ENCODE results near the gene MED25. TPM values are rescaled to one million over a fixed set of nuclear protein-coding genes. Genes with fewer than 3 reads are reported as not detected.

MED25 gene
- 10 to 100 TPM; 70.0 to 77.3 (median 75.0) TPM for polyA plus RNA-seq (ENCODE audit: insufficient read length in 3 of 3)
- long read RNA-seq, donor 1, transcript MED25-201 (18 exons, 2,332 nt): major isoform, 5 of 5 reads
- long read RNA-seq, donor 1, partial matches to known transcripts: 0 of 5 reads
- long read RNA-seq, donor 1, other reads (novel, unspliced or antisense): 0 of 5 reads
- long read RNA-seq, donor 2, transcript MED25-201 (18 exons, 2,332 nt): major isoform, 5 of 7 reads
- long read RNA-seq, donor 2, partial matches to known transcripts: 0 of 7 reads
- long read RNA-seq, donor 2, other reads (novel, unspliced or antisense): 0 of 7 reads
- long read RNA-seq, donor 3, partial matches to known transcripts: 6 of 8 reads
- long read RNA-seq, donor 3, other reads (novel, unspliced or antisense): 0 of 8 reads
- long read RNA-seq, donor 4, transcript MED25-201 (18 exons, 2,332 nt): major isoform, 7 of 8 reads
- long read RNA-seq, donor 4, partial matches to known transcripts: 0 of 8 reads
- long read RNA-seq, donor 4, other reads (novel, unspliced or antisense): 0 of 8 reads
- long read RNA-seq, donor 5, partial matches to known transcripts: 5 of 9 reads
- long read RNA-seq, donor 5, other reads (novel, unspliced or antisense): 0 of 9 reads
- long read RNA-seq, donor 6, partial matches to known transcripts: 0 of 5 reads
- long read RNA-seq, donor 6, other reads (novel, unspliced or antisense): 0 of 5 reads
- long read RNA-seq, donor 7, partial matches to known transcripts: 13 of 20 reads
- long read RNA-seq, donor 7, other reads (novel, unspliced or antisense): 0 of 20 reads
- long read RNA-seq, donor 8, partial matches to known transcripts: 0 of 1 reads
- long read RNA-seq, donor 8, other reads (novel, unspliced or antisense): 0 of 1 reads
- long read RNA-seq, donor 9, transcript MED25-201 (18 exons, 2,332 nt): major isoform, 7 of 15 reads
- long read RNA-seq, donor 9, partial matches to known transcripts: 8 of 15 reads
- long read RNA-seq, donor 9, other reads (novel, unspliced or antisense): 0 of 15 reads
- long read RNA-seq, donor 10, transcript MED25-201 (18 exons, 2,332 nt): major isoform, 5 of 5 reads
- long read RNA-seq, donor 10, partial matches to known transcripts: 0 of 5 reads
- long read RNA-seq, donor 10, other reads (novel, unspliced or antisense): 0 of 5 reads
- long read RNA-seq, donor 11, partial matches to known transcripts: 11 of 13 reads
- long read RNA-seq, donor 11, other reads (novel, unspliced or antisense): 0 of 13 reads
- long read RNA-seq, donor 12, transcript MED25-201 (18 exons, 2,332 nt): major isoform, 5 of 6 reads
- long read RNA-seq, donor 12, partial matches to known transcripts: 0 of 6 reads
- long read RNA-seq, donor 12, other reads (novel, unspliced or antisense): 0 of 6 reads
- long read RNA-seq, donor 13, partial matches to known transcripts: 9 of 11 reads
- long read RNA-seq, donor 13, other reads (novel, unspliced or antisense): 0 of 11 reads
- long read RNA-seq, donor 14, partial matches to known transcripts: 85 of 106 reads
- long read RNA-seq, donor 14, other reads (novel, unspliced or antisense): 15 of 106 reads
- long read RNA-seq, donor 15, partial matches to known transcripts: 7 of 11 reads
- long read RNA-seq, donor 15, other reads (novel, unspliced or antisense): 0 of 11 reads
- long read RNA-seq, donor 16, partial matches to known transcripts: 5 of 9 reads
- long read RNA-seq, donor 16, other reads (novel, unspliced or antisense): 0 of 9 reads

GRCh38 chr19:49817964-49818648, at the start of gene MED25:
Gene MED25, plus strand, starts transcription at chr19:49818289. Its CDS starts 53 bp downstream, at chr19:49818342.
- DNase-seq: peak; percentile 91

- no peak for DNase-seq
These were observed 47.6 kb upstream of the MED25 start for GRCh38 chr19:49770529-49770928.

DNA sequence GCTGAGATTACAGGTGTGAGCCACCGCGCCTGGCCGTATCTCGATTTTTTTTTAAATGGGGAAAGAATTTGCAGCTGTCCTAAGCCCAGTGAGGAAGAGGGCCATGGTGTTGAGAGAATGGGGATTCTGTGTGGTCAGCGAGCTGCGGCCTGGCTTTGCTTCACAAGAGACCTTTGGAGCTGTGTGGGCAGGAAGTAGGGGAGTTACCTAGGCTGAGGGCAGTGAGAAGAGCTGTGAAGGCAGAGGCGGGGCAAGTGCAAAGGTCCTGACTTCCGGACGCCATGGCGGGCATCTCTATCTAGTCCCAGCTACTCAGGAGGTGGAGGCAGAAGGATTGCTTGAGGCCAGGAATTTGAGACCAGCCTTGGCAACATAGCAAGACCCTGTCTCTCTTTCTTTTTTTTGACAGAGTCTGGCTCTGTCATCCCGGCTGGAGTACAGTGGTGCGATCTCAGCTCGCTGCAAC, 46.4 kb upstream of the MED25 start:
- DNase-seq: no peak

GRCh38 chr19:49772850-49773432, 45.1 kb upstream of the MED25 start:
- no peak for DNase-seq

DNA sequence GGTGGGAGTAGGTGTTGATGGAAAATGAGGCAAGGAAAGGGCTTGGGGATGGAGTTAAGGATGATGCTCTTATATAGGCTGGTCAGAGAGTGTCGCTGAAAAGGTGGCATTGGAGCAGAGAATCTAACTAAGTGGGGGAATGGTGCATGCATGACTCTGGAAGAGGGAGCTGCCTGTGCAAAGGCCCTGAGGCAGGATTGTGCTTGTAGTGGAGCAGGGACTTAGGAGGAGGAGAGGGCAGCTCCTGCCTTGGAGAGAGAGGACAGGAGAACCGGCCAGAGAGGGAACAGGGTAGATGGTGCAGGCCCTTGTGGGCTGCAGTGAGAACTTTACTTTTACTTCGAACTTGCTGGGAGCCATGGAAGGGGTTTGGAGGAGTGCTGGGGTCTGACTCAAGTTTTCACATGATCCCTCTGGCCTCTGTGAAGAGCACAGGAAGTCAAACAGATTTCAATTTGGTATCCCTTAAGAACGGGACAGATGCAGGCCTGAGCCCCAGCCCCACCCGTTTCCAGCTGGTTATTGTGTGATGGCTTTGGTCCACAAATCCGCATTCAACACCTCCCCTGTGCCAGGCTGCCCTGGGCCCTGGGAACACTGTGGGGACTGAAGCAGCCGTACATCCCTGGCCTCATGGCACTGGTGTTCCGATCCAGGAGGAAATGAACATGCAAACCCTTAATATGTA, 44.3 kb upstream of the MED25 start:
- no peak for DNase-seq

GRCh38 chr19:49774969-49775368, 43.1 kb upstream of the MED25 start:
- DNase-seq: no peak

GRCh38 chr19:49775742-49776370, 42.2 kb upstream of the MED25 start:
- no peak for DNase-seq

DNA sequence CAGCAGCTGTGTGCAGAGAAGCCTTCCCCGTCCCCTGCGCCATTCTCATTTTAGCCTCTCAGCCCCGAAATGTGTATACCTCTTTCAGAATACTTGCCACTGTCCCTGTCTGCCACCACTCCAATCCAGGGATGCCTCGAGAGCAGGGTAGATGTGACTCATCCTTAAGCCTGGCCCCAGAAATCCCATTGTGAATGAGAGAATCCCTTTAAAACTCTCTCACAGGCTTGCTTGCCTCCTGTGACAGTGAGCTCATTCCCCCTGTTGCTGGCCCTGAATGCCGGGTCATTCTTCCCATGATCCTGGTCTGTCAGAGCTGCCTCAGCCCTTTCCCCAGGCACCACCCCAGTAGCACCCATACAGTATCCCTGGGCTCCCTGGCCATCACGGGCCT, 41.7 kb upstream of the MED25 start:
- no peak for DNase-seq

DNA sequence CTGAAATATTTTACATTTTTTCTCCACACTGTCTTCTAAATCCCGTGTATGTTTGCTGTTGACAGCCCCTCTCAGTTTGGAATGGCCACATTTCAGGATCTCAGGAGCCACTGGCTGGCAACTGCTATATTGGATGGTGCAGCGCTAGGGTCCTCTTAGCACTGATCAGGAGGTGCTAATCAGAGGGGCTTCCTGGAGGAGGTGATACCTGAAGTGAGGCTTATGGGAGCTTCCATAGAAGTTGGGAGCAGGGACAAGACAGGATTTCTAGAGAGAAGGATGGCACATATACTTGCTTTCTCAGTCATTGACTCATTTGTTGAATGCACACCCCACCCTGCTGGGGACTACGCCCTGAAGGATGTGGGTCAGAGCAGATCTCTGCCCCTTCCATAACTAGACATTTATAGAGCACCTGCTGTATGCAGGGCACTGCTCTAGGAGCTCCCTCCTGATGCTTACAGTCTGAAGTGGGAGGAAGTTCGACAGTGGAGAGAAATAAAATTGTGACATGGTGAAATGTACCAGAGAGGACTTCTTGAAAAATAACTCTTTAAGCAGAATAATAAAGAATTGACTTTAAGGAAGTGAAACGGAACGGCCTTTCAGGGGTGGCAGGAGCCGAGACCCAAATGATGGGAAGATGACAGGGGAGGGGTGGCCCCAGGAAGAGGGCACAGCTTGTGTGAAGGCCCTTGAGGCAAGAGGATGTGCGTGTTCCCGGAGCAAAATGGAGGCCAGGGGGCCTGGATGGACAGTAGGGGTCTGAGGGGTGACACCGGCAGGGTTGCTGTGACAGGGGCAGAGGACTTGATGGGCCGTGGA, 38.1 kb upstream of the MED25 start:
- DNase-seq: no peak

GRCh38 chr19:49780861-49781260, 37.2 kb upstream of the MED25 start:
- no peak for DNase-seq

- no peak for DNase-seq
These were observed 36.7 kb upstream of the MED25 start for GRCh38 chr19:49781394-49781793.

GRCh38 chr19:49782515-49782914, 35.6 kb upstream of the MED25 start:
- DNase-seq: no peak

DNA sequence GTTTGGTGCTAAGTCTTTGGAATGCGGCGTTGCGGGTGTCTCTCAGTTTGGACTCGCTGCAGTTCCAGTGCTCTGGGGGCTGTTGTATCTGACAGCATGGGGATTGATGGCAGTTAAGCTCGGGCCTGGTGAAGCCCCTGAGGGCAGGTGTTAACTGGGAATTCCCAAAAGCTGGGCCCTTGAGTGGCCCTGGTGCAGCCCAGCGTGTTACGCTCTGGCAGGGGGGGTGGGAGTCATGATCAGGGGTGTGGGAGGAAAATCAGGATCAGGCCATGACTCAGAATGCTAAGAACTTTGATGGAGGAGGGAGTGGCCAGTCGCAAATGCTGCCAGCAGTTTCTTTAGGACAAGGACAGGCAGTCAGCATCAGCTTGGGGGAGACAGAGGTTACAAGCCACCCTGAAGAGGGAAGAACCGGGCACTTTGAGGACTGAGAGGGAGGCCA, 31.7 kb upstream of the MED25 start:
- DNase-seq: no peak

DNA sequence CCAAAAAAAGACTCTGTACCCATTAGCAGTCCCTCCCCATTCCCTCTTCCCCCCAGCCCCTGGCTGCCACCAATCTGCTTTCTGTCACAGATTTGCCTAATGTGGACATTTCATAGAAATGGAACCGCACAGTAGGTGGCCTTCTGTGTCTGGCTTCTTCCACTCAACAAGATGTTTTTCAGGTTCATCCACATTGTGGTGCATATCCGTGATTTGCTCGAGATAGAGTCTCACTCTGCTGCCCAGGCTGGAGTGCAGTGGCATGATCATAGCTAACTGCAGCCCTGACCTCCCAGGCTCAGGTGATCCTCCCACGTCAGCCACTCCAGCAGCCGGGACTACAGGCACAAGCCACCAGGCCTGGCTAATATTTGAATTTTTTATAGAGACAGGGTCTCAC, 30.3 kb upstream of the MED25 start:
- DNase-seq: no peak

DNA sequence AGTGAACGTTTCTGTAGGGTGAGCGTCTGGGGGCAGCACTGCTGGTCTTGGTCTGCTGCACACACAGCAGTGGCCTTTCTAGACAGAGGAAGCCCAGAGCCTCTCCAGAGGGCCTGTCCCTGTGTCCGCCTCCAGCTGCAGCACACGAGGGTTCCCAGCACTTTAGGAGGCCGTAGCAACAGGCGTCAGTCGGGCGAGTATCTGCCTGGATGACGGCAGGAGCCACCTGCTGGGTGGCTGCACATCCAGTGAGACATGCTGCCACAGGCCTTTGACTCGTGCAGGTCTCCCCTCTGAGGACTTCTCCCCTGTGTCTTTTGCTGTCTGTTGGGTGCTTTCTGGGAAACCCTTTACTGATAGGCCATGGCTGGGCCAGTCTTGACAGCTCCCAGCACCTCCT, 29.2 kb upstream of the MED25 start:
- no peak for DNase-seq

DNA sequence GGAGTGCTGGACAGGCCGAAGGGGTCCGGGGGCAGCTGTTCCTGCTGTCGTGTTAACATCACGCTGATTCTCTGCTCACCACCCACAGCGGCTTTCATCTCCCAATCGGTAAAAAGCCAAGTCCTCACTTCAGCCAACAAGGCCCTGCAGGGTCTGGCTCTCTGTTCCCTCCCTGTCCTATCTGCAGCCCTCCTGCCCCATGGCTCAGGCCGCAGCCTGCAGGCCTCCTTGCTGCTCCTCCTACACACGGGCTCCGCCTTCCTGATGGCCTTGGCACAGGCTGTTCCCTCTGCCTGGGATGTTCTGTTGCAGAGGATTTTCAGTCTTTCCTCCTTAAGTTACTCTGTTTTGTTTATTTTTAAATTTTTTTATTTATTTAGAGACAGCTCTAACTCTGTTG, 27.2 kb upstream of the MED25 start:
- DNase-seq: no peak

- DNase-seq: no peak
These were observed 26.2 kb upstream of the MED25 start for GRCh38 chr19:49791776-49792445.
